ENCODE measurements around the gene CDKN1C.

Gene CDKN1C

GRCh38 chr11:2901854-2902783, 16.5 kb upstream of the CDKN1C start (continued):
- TF ChIP-seq ZBTB10 (tag by site-specific recombination; IDR thresholded peaks at IDR 0.05) (no peak), ZNF514 (tag by site-specific recombination; IDR thresholded peaks at IDR 0.05) (no peak), ZBTB26 (tag by site-specific recombination; optimal IDR thresholded peaks at IDR 0.05) (peak; percentile 48), ZNF214 (tag by site-specific recombination; IDR thresholded peaks at IDR 0.05; ENCODE audit: borderline replicate concordance) (no peak), ZNF311 (tag by site-specific recombination; IDR thresholded peaks at IDR 0.05; ENCODE audit: borderline replicate concordance) (no peak), ZNF223 (tag by site-specific recombination; IDR thresholded peaks at IDR 0.05) (no peak), KLF9 (tag by site-specific recombination; IDR thresholded peaks at IDR 0.05; ENCODE audit: low read depth) (peak; percentile 70), KLF8 (tag by site-specific recombination; IDR thresholded peaks at IDR 0.05) (no peak), ZNF2 (tag by site-specific recombination; IDR thresholded peaks at IDR 0.05) (no peak), ZBTB48 (tag by site-specific recombination; IDR thresholded peaks at IDR 0.05) (no peak), ZNF174 (tag by site-specific recombination; IDR thresholded peaks at IDR 0.05) (no peak)
- TF ChIP-seq, protein P1, sequence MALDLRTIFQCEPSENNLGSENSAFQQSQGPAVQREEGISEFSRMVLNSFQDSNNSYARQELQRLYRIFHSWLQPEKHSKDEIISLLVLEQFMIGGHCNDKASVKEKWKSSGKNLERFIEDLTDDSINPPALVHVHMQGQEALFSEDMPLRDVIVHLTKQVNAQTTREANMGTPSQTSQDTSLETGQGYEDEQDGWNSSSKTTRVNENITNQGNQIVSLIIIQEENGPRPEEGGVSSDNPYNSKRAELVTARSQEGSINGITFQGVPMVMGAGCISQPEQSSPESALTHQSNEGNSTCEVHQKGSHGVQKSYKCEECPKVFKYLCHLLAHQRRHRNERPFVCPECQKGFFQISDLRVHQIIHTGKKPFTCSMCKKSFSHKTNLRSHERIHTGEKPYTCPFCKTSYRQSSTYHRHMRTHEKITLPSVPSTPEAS (tag by site-specific recombination; IDR thresholded peaks at IDR 0.05) = no peak
- TF ChIP-seq, protein P2, sequence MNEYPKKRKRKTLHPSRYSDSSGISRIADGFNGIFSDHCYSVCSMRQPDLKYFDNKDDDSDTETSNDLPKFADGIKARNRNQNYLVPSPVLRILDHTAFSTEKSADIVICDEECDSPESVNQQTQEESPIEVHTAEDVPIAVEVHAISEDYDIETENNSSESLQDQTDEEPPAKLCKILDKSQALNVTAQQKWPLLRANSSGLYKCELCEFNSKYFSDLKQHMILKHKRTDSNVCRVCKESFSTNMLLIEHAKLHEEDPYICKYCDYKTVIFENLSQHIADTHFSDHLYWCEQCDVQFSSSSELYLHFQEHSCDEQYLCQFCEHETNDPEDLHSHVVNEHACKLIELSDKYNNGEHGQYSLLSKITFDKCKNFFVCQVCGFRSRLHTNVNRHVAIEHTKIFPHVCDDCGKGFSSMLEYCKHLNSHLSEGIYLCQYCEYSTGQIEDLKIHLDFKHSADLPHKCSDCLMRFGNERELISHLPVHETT (tag by site-specific recombination; IDR thresholded peaks at IDR 0.05) = no peak

GRCh38 chr11:2901196-2901796, 15.7 kb upstream of the CDKN1C start:
- CTCF ChIA-PET = interaction anchor here (0.9 to 1.4 kb wide), 2 partner anchors 9 to 367 kb away, joined by 3 to 4 read pairs; no protein-coding TSS in a partner anchor
- H3K36me3 ChIP-seq (ENCODE audit: control insufficient read depth in 2 of 2, insufficient read depth in 1 of 2, low read length in 2 of 2) = no peaks in the 10 kb centered on the region
- POLR2A ChIA-PET = interaction anchor here (0.6 to 1.8 kb wide), 4 partner anchors 14 to 367 kb away, joined by 3 to 11 read pairs (median 6); partner anchors contain the start of genes KCNQ1OT1 and PHLDA2
- H3K4me3 ChIP-seq (ENCODE audit: low read depth, low read length) = no peak overlapping the region
- H3K9me3 ChIP-seq (ENCODE audit: control insufficient read depth, insufficient read depth, low read depth, low read length) = no peaks in the 10 kb centered on the region
- H3K4me1 ChIP-seq (ENCODE audit: control insufficient read depth, insufficient read depth, low read length) = no peaks in the 10 kb centered on the region
- H3K27ac ChIP-seq (ENCODE audit: extremely low read depth, low read depth, low read length) = no peak overlapping the region
- no peak for TF ChIP-seq ZNF133 (tag by site-specific recombination; IDR thresholded peaks at IDR 0.05)
- TF ChIP-seq ZNF792 (tag by site-specific recombination; IDR thresholded peaks at IDR 0.05) = no peak
- no peak for TF ChIP-seq SETDB1 (IDR thresholded peaks at IDR 0.05; ENCODE audit: insufficient read length, low read length)
- TF ChIP-seq TCF7L2 (IDR thresholded peaks at IDR 0.05; ENCODE audit: borderline replicate concordance, low read depth, low read length) = no peak
- TF ChIP-seq HIC1 (tag by site-specific recombination; IDR thresholded peaks at IDR 0.05) = no peak
- TF ChIP-seq, protein P3, sequence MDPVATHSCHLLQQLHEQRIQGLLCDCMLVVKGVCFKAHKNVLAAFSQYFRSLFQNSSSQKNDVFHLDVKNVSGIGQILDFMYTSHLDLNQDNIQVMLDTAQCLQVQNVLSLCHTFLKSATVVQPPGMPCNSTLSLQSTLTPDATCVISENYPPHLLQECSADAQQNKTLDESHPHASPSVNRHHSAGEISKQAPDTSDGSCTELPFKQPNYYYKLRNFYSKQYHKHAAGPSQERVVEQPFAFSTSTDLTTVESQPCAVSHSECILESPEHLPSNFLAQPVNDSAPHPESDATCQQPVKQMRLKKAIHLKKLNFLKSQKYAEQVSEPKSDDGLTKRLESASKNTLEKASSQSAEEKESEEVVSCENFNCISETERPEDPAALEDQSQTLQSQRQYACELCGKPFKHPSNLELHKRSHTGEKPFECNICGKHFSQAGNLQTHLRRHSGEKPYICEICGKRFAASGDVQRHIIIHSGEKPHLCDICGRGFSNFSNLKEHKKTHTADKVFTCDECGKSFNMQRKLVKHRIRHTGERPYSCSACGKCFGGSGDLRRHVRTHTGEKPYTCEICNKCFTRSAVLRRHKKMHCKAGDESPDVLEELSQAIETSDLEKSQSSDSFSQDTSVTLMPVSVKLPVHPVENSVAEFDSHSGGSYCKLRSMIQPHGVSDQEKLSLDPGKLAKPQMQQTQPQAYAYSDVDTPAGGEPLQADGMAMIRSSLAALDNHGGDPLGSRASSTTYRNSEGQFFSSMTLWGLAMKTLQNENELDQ (tag by site-specific recombination; IDR thresholded peaks at IDR 0.05; ENCODE audit: low read depth) = no peak
- no peak for TF ChIP-seq KLF9 (tag by site-specific recombination; IDR thresholded peaks at IDR 0.05; ENCODE audit: low read depth)
- TF ChIP-seq ZEB2 (tag by site-specific recombination; IDR thresholded peaks at IDR 0.05) = no peak
- no peak for TF ChIP-seq ZNF16 (tag by site-specific recombination; IDR thresholded peaks at IDR 0.05; ENCODE audit: low read depth)
- no peak for TF ChIP-seq ZNF146 (tag by site-specific recombination; IDR thresholded peaks at IDR 0.05)
- no peak for TF ChIP-seq ZNF274 (IDR thresholded peaks at IDR 0.05; ENCODE audit: low read length)
- no peak for TF ChIP-seq ZNF274 (tag by site-specific recombination; IDR thresholded peaks at IDR 0.05; ENCODE audit: borderline replicate concordance)
